Hepatocyte (in vitro differentiated cells): ENCODE data around the gene SRXN1. TPM values are rescaled to one million over a fixed set of nuclear protein-coding genes. Genes with fewer than 3 reads are reported as not detected.

Experiments used
- DNase-seq: peaks from one replicate; pipeline ENCODE4 v3.0.0-alpha.2; 2016; ENCODE audit warnings: low spot score
- H2AFZ ChIP-seq: fragments of 200-600 bp; sonication (generic); 2 replicates; pipeline ENCODE4 v1.6.0; 2016; ENCODE audit warnings: antibody characterized with exemption, mild to moderate bottlenecking
- H3K27ac ChIP-seq: fragments of 200-600 bp; sonication (generic); 2 replicates; pipeline ENCODE4 v1.5.1; 2016; ENCODE audit warnings: mild to moderate bottlenecking
- H3K27me3 ChIP-seq: fragments of 200-600 bp; sonication (generic); 2 replicates; pipeline ENCODE4 v1.6.1; 2016
- H3K36me3 ChIP-seq: fragments of 200-600 bp; sonication (generic); replicated peaks from 2 replicates; pipeline ENCODE4 v1.5.1; 2016; ENCODE audit warnings: low read depth; ENCODE audit not compliant: insufficient read depth
- H3K4me1 ChIP-seq: fragments of 200-600 bp; sonication (generic); 2 replicates; pipeline ENCODE4 v1.5.1; 2016; ENCODE audit warnings: mild to moderate bottlenecking, moderate library complexity; ENCODE audit not compliant: insufficient read depth
- H3K4me2 ChIP-seq: fragments of 200-600 bp; sonication (generic); 2 replicates; pipeline ENCODE4 v1.6.0; 2016
- H3K4me3 ChIP-seq: fragments of 200-600 bp; sonication (generic); 2 replicates; pipeline ENCODE4 v1.5.1; 2016; ENCODE audit warnings: mild to moderate bottlenecking
- H3K79me2 ChIP-seq: fragments of 200-600 bp; sonication (generic); 2 replicates; pipeline ENCODE4 v1.6.0; 2017; ENCODE audit warnings: mild to moderate bottlenecking
- H3K9me2 ChIP-seq: fragments of 200-600 bp; sonication (generic); replicated peaks from 2 replicates; pipeline ENCODE4 v1.6.0; 2017; ENCODE audit warnings: mild to moderate bottlenecking; ENCODE audit not compliant: insufficient read depth
- H3K9me3 ChIP-seq: fragments of 200-600 bp; sonication (generic); 2 replicates; pipeline ENCODE4 v1.5.1; 2016; ENCODE audit warnings: low read depth, mild to moderate bottlenecking
- H4K20me1 ChIP-seq: fragments of 200-600 bp; sonication (generic); 2 replicates; pipeline ENCODE4 v1.6.0; 2016; ENCODE audit warnings: mild to moderate bottlenecking; ENCODE audit not compliant: insufficient read depth, poor library complexity, severe bottlenecking
- EZH2 ChIP-seq: fragments of 200-600 bp; sonication (generic); IDR thresholded peaks from 2 replicates; pipeline ENCODE4 v1.6.1; 2016; ENCODE audit warnings: antibody characterized with exemption, mild to moderate bottlenecking, borderline replicate concordance
- EZH2phosphoT487 ChIP-seq: fragments of 200-600 bp; sonication (generic); IDR thresholded peaks from one replicate; pipeline ENCODE4 v1.6.1; 2018; ENCODE audit warnings: antibody characterized with exemption, mild to moderate bottlenecking, low read depth, moderate library complexity; ENCODE audit not compliant: unreplicated experiment, severe bottlenecking
- WGBS: methylation state at CpG from one replicate; pipeline ENCODE4 v1.1.6; 2016; ENCODE audit warnings: low lambda C conversion rate; ENCODE audit errors: missing lambda C conversion rate; 5-methylcytosine and 5-hydroxymethylcytosine counted together
- polyA plus RNA-seq: library from polyadenylated mRNA; unstranded; fragments of >200 nt; fragmentation: Nextera tagmentation; extraction: Ambion mirVana; gene quantifications from 2 replicates; pipeline ENCODE4 v1.2.1, GENCODE V29; 2016
- total RNA-seq: library from RNA; depleted of rRNA; stranded (reverse); fragments of >200 nt; gene quantifications from 2 replicates; pipeline ENCODE4 v1.2.3, GENCODE V29; 2014
- TF ChIP-seq, protein P1 (sequence below): fragments of 200-600 bp; sonication (generic); IDR thresholded peaks from 2 replicates; pipeline ENCODE4 v1.5.1; 2016; ENCODE audit warnings: antibody characterized with exemption, mild to moderate bottlenecking; ENCODE audit not compliant: poor library complexity

Gene SRXN1
- total and polyA plus RNA-seq, 2 experiments from 2014 or later, result 39.6 to 42.2 TPM

DNA sequence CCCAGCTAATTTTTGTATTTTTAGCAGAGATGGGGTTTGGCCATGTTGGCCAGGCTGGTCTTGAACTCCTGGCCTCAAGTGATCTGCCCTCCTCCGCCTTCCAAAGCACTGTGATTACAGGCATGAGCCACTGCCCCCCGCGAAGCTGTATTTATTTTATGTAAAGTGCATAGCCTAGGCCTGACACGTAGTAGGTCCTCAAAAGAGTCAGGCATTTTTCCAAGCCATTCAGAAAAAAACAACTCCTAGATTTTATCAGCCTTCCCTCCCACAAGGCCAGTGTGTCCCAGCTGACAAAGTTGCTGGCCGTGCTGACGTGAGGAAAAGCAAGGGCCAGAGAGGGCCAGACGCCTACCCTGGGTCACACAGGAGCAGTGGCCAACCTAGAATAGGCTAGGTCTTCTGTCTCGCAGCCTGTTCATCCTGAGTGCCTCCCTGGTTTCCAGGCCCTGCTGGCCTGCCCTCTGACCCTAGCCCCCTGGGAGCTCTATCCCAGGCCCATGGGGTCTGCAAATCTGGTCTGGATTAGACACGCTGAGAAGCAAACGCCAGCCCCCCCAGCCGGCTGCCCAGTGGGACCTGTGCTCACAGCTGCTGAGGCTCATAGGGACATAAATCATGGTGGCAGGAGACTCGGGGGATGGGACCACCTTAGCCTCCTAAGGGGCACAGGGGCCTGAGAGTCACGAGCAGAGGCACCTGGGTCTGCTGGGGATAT is 54.7 kb downstream of the SRXN1 start:
- H3K79me2 ChIP-seq, result no peaks in the 10 kb centered on the region
- no peak for TF ChIP-seq EZH2phosphoT487
- TF ChIP-seq, protein P1, sequence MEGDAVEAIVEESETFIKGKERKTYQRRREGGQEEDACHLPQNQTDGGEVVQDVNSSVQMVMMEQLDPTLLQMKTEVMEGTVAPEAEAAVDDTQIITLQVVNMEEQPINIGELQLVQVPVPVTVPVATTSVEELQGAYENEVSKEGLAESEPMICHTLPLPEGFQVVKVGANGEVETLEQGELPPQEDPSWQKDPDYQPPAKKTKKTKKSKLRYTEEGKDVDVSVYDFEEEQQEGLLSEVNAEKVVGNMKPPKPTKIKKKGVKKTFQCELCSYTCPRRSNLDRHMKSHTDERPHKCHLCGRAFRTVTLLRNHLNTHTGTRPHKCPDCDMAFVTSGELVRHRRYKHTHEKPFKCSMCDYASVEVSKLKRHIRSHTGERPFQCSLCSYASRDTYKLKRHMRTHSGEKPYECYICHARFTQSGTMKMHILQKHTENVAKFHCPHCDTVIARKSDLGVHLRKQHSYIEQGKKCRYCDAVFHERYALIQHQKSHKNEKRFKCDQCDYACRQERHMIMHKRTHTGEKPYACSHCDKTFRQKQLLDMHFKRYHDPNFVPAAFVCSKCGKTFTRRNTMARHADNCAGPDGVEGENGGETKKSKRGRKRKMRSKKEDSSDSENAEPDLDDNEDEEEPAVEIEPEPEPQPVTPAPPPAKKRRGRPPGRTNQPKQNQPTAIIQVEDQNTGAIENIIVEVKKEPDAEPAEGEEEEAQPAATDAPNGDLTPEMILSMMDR, result no peak
- no peak for TF ChIP-seq EZH2
- H3K27ac ChIP-seq, result no peak overlapping the region
- no peaks in the 10 kb centered on the region for H3K36me3 ChIP-seq
- no peak overlapping the region for H3K4me3 ChIP-seq
- DNase-seq, result no peak
- no peaks in the 10 kb centered on the region for H3K9me2 ChIP-seq
- WGBS, result 75% methylated on average over 13 of the region's 13 CpGs
- no peak overlapping the region for H2AFZ ChIP-seq
- H3K4me1 ChIP-seq, result no peaks in the 10 kb centered on the region
- H3K9me3 ChIP-seq, result no peaks in the 10 kb centered on the region
- no peaks in the 10 kb centered on the region for H3K27me3 ChIP-seq
- H3K4me2 ChIP-seq, result no peak overlapping the region
- H4K20me1 ChIP-seq, result no peaks in the 10 kb centered on the region

DNA sequence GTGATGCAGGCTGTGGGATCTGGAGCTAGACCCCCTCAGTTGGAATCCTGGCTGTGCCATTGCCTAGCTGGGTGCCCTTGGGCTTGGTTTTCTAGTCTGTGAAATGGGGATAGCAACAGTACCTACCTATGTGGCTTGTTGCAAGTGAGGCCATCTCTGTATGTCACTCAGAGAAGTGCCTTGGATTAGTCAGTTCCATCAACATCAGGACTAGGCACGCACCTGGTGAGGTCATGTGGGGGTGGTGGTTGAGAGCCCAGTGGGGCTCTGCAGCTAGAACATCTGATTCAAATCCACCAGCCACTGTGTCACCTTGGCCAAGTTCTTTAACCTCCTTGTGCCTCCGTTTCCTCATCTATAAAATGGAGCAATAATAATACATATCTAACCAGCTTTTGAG is 55.4 kb downstream of the SRXN1 start:
- Histone ChIP-seq H3K36me3 (no peaks in the 10 kb centered on the region), H4K20me1 (no peaks in the 10 kb centered on the region), H3K9me2 (no peaks in the 10 kb centered on the region), H2AFZ (no peak overlapping the region), H3K79me2 (no peaks in the 10 kb centered on the region), H3K27me3 (no peaks in the 10 kb centered on the region), H3K4me2 (no peak overlapping the region), H3K4me1 (no peaks in the 10 kb centered on the region), H3K9me3 (no peaks in the 10 kb centered on the region), H3K4me3 (no peak overlapping the region), H3K27ac (no peak overlapping the region)
- TF ChIP-seq EZH2phosphoT487, result no peak
- no peak for DNase-seq
- 100% methylated on average over 2 of the region's 2 CpGs for WGBS

Other genes starting within 250 kb of the SRXN1 start
- gene RBCK1, start 244.9 kb downstream of the SRXN1 start, total RNA-seq, result 56.8 and 76.4 TPM in 2 replicates
- gene RBCK1, start 244.9 kb downstream of the SRXN1 start, polyA plus RNA-seq, result 80.8 and 90.1 TPM in 2 replicates
- 29.3 and 32.8 TPM in 2 replicates for gene TBC1D20, start 190.7 kb downstream of the SRXN1 start, total RNA-seq
- 33.9 and 35.8 TPM in 2 replicates for gene TBC1D20, start 190.7 kb downstream of the SRXN1 start, polyA plus RNA-seq
- 157 and 173 TPM in 2 replicates for gene CSNK2A1, start 109.4 kb downstream of the SRXN1 start, total RNA-seq
- gene CSNK2A1, start 109.4 kb downstream of the SRXN1 start, polyA plus RNA-seq, result 63.9 and 65.6 TPM in 2 replicates
- not detected in 2 replicates for gene TCF15, start 42.9 kb downstream of the SRXN1 start, total RNA-seq
- not detected in 2 replicates for gene TCF15, start 42.9 kb downstream of the SRXN1 start, polyA plus RNA-seq
- not detected in 2 replicates for gene SCRT2, start 22.6 kb upstream of the SRXN1 start, total RNA-seq
- not detected in 2 replicates for gene SCRT2, start 22.6 kb upstream of the SRXN1 start, polyA plus RNA-seq
- gene SLC52A3, start 115.3 kb upstream of the SRXN1 start, total RNA-seq, result 0.33 and 0.80 TPM in 2 replicates
- gene SLC52A3, start 115.3 kb upstream of the SRXN1 start, polyA plus RNA-seq, result 0.35 and 1.0 TPM in 2 replicates
- 4.4 and 4.6 TPM in 2 replicates for gene FAM110A, start 180.5 kb upstream of the SRXN1 start, total RNA-seq
- 6.1 and 8.9 TPM in 2 replicates for gene FAM110A, start 180.5 kb upstream of the SRXN1 start, polyA plus RNA-seq